HG03460 (cell line): ENCODE measurements around the gene VOPP1.
"Not testable (repeated sequence)": the region's sequence is repeated elsewhere in the genome, so short reads cannot be mapped to it uniquely, and the experiment has no call there.

Source experiments
- ATAC-seq: cut with Tn5 transposase; IDR thresholded peaks from one replicate; pipeline ENCODE4 v1.9.1; 2021; ENCODE audit not compliant: unreplicated experiment

VOPP1 gene

GRCh38 chr7:55572378-55573233 is at the start of gene VOPP1:
VOPP1 (minus strand) TSS chr7:55572502; CDS start chr7:55572324, 178 bp downstream.
- ATAC-seq = peak; percentile 42

- no peak for ATAC-seq
Observed at GRCh38 chr7:55618913-55619312, 46.6 kb upstream of the VOPP1 start.

GRCh38 chr7:55614365-55615064 is 42.2 kb upstream of the VOPP1 start:
- ATAC-seq = not testable (repeated sequence)

GRCh38 chr7:55609726-55610125 is 37.4 kb upstream of the VOPP1 start:
- not testable (repeated sequence) for ATAC-seq

GRCh38 chr7:55605661-55606060 is 33.4 kb upstream of the VOPP1 start:
- ATAC-seq = not testable (repeated sequence)

- ATAC-seq = peak; percentile 54
Observed at GRCh38 chr7:55597944-55598499, 25.7 kb upstream of the VOPP1 start.

GRCh38 chr7:55597214-55597739 is 25.0 kb upstream of the VOPP1 start:
- ATAC-seq = not testable (repeated sequence)

- ATAC-seq = no peak
Observed at GRCh38 chr7:55595511-55595910, 23.2 kb upstream of the VOPP1 start.

GRCh38 chr7:55594870-55595269 is 22.6 kb upstream of the VOPP1 start:
- no peak for ATAC-seq

GRCh38 chr7:55594414-55594813 is 22.1 kb upstream of the VOPP1 start:
- no peak for ATAC-seq

GRCh38 chr7:55593515-55594318 is 21.4 kb upstream of the VOPP1 start:
- ATAC-seq = peak; percentile 40

- no peak for ATAC-seq
Observed at GRCh38 chr7:55593172-55593514, 20.8 kb upstream of the VOPP1 start.

GRCh38 chr7:55592492-55592891 is 20.2 kb upstream of the VOPP1 start:
- ATAC-seq = no peak

GRCh38 chr7:55591282-55591931 is 19.1 kb upstream of the VOPP1 start:
- no peak for ATAC-seq

- no peak for ATAC-seq
Observed at GRCh38 chr7:55590517-55591281, 18.4 kb upstream of the VOPP1 start.

- ATAC-seq = no peak
Observed at GRCh38 chr7:55589905-55590304, 17.6 kb upstream of the VOPP1 start.

- ATAC-seq = no peak
Observed at GRCh38 chr7:55588976-55589604, 16.8 kb upstream of the VOPP1 start.

- ATAC-seq = no peak
Observed at GRCh38 chr7:55588379-55588699, 16.0 kb upstream of the VOPP1 start.

- no peak for ATAC-seq
Observed at GRCh38 chr7:55587687-55588378, 15.5 kb upstream of the VOPP1 start.
